Suppressor macrophage treated with lipopolysaccharide for 4 hours (primary cell): Measurements from ENCODE around the gene TPX2.
A peak's percentile ranks its signal among the peaks of the same experiment; 100 is the strongest.
"Not testable (repeated sequence)": the region's sequence is repeated elsewhere in the genome, so short reads cannot be mapped to it uniquely, and the experiment has no call there.

Experiments
- DNase-seq: peaks from one replicate; pipeline ENCODE4 v3.0.0-alpha.2; 2020

Gene TPX2

DNA sequence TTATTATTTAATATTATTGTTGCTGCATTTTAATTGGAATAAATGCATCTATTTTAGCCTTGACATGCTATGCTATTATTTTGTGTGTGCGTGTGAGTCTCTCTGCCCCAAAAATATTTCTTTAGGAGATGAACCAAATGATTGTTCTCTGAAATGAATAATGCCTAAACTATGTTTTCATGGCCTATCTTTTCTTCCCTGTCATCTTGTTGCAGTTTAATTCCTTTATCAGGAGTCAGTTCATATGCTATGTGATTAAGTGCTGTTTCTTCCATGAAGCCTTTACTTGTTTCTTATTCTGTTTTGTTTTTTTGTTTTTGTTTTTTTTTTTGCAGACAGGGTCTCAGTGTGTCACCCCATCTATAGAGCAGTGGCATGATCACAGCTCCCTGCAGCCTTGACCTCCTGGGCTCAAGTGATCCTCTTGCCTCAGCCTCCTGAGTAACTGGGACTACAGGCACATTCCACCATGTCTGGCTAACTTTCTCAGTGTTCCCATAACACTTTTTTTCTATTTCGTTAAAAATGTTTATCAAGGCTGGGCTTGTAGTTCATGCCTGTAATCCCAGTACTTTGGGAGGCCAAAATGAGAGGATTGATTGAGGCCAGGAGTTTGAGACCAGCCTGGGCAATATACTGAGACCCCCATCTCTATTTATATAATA lies 25.7 kb downstream of the TPX2 start:
- no peak for DNase-seq

DNA sequence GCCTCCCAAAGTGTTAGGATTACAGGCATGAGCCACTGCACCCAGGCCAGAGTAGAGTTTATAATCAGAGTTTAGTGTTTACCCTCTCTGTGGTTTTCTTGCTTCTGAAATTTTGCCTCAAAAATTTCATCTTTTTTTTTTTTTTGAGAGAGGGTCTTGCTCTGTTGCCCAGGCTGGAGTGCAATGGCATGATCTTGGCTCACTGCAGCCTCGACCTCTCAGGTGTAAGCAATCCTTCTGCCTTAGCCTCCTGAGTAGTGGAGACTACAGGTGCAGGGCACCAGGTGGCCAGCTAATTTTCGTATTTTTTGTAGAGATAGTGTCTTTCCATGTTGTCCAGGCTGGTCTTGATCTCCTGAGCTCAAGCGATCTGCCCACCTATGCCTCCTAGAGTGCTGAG lies 28.7 kb downstream of the TPX2 start:
- no peak for DNase-seq

DNA sequence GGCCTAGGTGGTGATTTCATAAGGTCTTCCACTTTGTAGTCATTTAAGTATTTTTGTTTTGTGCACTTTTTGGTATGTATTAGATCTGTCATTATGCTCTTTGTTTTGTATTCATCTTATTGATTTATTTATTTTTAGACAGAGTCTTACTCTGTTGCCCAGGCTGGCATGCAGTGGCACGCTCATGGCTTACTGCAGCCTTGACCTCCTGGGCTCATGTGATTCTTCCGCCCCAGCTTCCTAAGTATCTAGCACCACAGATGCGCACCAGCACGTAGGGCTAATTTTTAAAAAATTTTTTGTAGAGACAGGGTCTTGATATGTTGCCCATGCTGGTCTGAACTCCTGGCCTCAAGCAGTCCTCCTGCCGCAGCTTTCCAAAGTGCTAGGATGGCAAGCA lies 30.6 kb downstream of the TPX2 start:
- DNase-seq = no peak

DNA sequence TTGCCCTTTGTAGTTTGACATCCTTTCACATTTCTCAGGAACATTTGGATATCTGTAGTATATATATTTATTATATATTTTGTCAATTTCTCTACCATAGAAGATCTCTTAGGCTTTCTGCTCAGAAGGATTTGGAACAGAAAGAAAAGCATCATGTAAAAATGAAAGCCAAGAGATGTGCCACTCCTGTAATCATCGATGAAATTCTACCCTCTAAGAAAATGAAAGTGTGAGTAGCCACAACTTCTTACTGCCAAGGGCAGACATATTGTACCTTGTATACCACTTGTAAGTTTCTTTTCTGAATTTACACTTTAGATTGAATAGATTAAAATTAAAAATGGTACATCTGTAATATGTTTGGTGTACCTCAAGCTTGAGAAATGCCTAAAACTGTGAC lies 31.2 kb downstream of the TPX2 start:
- DNase-seq = no peak

DNA sequence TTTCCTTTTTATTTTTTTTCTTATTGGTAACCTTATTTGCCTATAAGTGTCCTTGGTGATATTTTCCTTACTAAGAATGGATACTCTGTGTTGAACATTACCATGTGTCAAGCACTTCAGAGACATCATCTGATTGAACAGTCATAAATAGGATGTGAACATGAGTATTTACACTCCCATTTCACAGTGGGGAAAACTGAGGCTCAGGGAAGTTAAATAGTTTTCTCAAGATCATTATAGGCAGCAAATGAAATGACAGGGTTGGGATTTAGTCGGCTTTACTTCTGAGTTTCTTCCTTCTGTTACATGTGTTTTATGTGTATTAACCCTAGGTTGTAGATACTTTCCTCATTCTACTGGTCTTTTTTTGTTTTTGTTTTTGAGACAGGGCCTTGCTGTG lies 35.3 kb downstream of the TPX2 start:
- DNase-seq = no peak

DNA sequence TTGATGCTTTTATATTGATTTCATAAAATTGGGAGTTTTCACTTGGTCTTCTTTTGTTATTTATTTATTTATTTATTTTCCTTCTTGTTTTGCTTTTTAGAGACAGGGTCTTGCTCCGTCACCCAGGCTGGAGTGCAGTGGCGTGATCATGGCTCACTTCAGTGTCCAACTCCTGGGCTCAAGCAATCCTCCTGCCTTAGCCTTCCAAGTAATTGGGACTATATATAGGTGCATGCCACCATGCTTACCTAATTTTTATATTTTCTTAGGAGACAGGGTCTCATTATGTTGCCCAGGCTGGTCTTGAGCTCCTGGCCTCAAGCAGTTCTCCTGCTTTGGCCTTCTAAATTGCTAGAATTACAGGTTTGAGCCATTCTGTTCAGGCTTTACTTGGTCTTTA lies 41.7 kb downstream of the TPX2 start:
- no peak for DNase-seq

DNA sequence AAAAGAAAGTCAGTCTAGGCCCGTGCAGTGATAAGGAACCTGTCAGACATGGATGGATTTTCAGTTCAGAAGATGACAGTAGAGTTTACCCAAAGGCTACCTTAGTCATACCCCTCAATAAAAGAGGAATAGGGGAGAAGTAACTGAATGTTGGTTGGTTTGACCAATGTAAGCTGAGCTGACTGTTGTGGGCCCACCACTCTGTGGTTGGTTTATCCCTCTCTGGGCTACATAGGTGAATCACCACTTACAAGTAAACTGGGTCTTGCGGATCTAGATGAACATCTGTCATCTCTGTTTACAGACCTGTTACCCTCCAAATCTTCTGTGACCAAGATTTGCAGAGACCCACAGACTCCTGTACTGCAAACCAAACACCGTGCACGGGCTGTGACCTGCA lies 42.9 kb downstream of the TPX2 start:
- DNase-seq = no peak

DNA sequence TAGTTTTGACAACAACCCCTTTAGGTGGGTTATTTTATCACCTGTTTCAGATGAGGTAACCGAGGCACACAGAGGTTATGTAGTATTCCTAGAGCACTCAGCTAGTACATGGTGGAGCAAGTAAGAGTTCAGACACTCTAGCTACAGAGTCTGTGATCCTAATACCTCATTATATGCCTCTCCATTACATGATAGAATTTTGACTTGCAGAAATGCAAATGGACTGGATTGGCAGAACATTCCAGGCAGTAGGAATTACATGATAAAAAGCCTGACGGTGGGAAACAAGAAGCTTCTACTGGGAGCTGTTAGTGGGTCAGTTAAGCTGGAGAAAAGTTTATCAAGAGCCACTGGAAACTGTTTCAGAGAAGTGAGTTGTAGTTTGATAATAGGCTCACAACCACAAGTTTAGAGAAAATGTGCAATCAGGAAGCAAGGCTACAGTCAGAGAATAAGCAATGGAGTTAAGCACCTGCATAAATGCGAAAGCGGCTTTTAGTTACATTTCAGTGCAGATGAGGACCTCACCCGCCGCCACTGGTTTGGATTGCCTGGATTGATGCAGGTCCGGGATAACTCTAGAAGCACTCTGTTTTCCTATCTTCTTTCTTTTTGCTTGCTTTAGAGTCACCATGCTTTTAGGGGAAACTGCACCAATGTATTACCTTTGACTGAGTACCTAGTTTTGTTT lies 45.4 kb downstream of the TPX2 start:
- DNase-seq = no peak

DNA sequence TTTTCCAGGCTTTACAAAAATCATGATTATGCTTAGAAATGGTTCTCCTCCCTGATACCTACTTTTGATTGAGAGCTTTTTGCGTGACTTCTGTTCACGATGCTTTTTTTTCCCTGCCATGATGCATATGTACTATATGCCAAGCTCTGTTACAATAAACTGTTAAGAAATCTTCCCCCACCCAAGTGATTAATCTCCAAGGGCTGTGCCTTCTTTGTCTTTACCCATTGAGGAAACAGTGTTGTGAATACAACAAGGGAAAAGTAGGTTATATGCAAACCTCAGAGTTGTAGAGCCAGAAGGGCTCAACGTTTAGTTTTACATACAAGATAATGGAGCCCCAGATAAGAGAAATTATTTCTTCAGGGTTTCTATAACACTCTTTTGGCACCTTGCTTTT lies 46.0 kb downstream of the TPX2 start:
- DNase-seq = no peak

DNA sequence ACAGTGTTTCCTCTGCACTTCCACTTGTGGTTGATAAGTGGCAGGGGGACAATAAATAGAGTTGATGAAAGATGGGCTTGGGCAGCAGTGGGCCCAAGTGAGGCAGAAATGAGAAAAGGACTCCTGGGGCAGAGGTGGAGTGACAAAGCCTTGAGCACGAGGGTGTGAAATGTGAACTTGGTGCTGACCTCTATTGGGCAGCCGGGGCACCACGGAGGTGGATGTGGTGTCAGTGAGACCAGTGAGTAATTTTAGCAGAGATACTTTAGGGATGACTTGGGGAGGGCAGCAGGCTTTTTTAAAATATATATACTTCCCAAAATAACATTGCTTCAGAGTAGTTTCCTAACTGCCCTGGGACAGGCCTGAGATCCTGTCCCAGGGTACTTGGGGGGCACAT lies 49.5 kb downstream of the TPX2 start:
- no peak for DNase-seq

DNA sequence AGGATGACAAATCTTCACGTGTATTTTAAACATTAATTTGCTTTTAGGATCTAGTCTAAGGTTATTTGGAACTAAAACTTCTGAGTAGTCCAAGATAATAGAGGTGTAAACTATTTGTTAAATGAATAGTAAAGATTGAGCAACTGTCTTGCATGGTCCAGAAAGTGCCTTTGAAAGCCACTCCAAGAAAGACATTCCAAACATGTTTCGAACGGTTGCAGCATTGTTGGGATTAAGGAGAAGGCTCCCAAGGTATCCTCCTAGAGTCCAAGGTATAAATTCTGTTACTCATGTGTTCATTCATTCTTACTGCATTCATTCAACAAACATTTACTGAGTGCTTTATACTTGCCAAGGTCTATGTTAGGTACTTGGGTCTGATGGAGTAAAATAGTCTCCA lies 51.3 kb downstream of the TPX2 start:
- no peak for DNase-seq

DNA sequence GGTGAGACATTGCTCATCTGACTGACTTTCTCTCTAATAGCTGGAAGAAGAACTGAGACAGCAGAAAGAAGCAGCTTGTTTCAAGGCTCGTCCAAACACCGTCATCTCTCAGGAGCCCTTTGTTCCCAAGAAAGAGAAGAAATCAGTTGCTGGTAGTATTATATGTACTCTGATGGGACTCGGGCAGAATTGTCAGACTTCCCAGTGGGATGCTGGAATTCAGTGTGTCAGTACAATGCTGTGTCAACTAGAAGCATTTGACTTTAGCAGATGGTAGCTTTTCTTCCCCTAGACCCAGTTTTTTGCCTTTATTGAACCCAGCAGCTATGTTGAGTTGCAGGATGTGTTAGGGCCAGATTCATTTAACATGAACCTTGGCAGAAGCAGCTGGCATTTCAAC lies 58.3 kb downstream of the TPX2 start:
- DNase-seq = no peak

DNA sequence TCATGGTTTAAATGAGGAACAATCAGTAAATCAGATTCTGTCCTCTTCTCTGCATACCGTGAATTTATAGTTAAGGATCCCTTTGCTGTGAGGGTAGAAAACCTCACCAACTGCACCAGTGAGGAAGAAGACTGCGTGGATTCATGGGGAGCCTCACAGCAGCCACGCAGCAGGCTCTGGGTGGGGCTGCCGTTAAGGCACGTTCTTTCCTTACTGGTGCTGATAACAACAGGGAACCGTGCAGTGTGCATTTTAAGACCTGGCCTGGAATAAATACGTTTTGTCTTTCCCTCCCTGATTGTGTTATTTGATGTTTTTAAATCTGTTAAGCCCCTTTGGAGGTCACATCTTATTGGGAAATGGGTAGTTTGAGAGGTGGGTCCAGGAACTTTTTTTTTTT lies 62.4 kb downstream of the TPX2 start:
- no peak for DNase-seq

DNA sequence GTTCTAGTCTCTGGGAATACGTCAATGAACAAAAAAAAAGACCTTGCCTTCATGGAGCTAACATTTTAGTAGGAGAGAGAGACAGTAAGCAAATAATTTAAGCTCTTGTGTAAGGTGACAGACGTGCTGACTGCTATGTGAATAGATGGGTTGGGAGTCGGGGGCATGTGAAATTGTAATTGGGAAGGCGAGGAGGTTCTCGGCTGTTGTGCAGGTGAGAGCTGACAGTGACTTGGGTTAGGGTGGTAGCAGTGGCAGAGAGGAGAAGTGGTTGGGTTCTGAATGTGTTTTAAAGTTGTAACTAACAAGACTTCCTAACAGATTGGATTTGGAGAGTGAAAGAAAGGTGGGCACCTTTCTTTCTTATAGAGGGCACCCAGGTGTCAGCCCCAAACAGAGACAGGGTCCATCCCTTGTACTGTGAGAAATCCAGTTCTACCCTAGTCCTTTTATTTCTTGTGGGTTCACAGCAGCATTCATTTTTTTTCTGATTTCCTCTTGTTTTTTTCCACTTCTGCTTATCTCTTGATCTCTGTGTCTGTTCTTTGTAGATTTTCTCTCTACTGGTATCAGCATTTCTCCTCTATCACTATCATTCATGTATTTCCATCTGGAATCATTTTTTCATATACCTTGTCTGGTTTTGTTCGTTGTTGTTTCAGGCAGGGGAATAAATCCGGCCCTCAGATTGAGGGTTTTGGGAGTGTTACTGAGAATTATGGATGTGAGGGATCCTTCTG lies 64.6 kb downstream of the TPX2 start:
- no peak for DNase-seq

DNA sequence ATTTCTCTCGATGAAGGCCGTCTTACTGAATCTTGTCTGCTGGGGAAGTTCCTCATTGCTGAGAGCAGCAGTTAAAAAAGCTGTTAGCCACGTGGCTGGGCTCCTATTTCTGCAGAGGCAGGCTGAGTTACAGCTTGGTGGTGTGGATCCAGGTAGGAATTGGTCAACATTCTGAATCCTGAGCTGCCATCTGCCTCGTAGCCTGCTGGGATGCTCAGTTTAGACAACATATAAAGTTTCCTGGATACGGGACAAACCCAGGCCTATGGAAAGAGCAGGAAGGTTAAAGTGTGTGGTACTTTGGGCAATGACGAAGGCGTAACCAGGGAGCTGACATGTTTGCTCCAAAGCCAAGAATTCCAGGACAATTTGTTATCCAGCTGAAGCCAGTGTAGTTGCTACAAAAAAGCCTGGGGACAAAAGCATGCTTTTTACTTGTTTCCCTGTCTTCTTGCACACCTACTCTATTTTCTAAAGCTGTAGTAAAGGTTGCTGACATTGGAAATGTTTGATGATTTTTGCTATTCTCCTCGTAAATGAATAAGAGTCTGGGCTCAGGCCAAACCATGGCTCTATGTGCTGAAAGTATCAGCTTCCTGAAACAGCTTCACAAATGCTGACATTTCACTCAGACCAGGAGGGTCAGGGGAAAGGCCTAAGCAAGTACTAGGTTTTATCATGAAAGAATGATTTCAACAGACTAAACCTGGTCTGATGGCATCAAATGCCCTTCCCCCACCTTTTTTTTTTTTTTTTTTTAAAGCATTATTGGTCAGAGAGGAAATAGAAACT lies 67.7 kb downstream of the TPX2 start:
- DNase-seq = peak; percentile 19

DNA sequence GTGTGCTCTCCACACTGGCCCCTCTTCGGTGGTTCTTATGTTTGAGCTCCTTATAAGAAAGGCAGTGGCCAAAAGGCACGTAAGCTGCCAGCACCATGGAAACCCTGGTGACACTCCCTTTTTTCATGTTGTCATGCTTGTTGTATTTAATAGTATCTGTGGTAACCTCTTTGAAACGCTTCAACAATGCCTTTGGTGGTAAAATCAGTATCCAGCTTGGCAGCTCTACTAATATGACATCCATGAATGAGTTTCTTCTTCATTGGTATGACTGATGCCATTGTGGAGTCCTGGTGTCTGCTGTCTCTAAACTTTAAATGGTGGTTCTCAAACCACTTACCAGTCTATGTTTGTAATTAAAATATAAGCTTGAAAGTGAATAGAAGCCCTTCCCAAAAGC lies 69.4 kb downstream of the TPX2 start:
- no peak for DNase-seq

DNA sequence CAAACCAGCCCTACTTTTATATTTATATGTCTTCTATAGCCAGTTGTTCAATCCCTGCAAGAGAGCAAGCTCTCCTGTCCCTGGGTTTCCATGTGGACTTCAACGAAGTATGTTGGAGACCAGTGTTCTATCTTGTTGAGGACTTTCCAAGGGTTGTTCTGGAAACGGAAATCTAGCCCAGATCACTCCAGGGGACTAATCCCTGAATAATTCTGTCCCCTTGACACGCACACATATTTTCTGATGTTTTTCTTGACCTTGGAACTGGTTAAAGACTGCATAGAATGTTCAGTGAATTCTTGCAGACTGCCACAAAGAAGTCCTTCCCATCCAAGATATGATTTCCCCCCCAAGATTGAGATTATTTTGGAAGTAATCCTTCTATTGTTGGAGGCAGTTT lies 70.6 kb downstream of the TPX2 start:
- no peak for DNase-seq

DNA sequence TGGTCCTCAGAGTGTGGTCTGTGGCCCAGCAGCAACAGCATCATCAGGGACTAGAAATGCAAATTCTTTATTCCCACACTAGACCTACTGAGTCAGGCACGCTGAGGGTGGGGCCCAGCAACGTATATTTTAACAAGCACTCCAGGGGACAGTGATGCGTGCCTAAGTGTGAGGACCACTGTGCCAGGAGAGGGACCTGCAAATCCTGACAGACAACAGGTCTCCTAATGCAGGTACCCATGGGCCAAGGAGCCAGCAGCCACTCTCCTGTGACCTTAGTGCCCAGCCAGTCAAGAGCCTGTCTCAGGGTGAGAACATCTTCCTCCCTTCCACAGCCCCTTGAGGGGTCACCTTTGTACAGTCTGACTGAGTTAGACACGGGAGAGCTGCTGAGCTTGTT lies 72.1 kb downstream of the TPX2 start:
- DNase-seq = no peak

DNA sequence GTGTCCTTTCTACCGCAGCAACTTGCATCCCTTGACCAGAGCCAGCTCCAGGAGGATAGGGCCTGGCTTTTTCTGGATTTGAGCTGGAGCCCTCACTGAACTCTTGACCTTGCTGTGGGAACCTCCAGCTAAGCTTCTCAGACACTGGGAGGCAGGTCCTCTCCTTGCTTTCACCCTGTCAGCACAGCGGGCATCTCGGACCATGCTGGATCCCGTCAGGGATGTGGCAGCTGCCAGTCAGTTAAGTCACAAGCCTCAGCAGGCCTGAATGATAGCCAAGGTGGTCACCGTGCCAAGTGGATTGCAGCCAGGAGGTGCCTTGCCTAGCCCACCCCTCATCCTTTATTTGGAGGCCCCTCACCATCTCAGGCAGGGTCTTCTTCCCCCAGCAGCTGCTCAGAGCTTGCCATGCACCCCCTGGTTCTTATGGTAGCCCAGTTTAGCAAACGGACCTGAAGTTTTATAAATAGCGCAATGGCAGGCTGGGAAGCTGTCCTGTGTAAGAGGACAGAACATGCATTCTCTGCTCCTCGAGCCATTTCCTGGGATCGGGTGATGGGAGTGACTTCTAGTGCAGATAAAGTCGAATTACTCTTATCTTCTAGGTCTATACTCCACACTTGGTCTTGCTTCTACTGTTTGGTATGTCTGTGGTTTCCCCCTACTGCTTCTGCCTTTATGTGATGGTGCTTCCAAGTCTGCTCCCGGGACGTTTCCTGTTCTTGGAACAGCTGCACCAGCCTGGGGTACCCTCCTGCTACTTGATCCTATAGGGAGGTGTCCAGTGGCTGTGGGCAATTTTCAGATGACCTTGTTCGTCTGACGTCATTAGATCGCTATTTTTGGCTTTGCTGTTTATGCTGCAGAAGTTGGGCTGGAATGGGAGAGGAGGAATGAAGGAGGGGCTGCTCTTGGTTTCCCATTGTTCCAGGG lies 73.0 kb downstream of the TPX2 start:
- DNase-seq = no peak

DNA sequence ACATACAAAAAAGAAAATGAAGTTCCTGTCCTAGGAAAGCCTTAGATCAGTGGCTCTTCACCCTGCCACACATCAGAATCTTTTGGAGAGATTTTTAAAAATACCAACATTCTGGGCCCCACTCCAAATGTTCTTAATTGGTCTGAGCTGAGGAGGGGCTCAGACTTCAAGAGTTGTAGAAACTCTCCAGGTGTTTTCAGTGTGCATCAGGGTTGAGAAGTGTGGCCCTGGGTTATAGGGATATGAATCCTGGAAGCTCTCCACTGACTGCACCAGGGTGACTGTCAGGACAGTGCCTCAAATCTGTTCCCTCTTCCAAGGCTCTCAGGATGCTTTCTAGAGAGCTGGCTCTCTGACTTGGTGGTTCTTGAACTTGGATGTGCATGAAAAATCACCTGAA lies 74.5 kb downstream of the TPX2 start:
- no peak for DNase-seq

DNA sequence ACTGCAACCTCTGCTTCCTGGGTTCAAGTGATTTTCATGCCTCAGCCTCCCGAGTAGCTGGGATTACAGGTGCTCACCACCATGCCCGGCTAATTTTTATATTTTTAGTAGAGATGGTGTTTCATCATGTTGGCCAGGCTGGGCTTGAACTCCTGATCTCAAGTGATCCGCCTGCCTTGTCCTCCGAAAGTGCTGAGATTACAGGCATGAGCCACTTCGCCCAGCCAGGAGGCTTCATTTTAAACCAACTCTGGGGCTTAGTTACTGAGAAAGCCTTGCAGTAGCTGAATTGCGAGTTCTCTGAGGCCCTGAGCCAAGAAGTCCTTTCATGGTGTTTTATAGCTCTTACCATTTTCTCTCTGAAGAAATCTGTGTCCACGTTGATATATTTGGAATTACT lies 75.1 kb downstream of the TPX2 start:
- DNase-seq = not testable (repeated sequence)

DNA sequence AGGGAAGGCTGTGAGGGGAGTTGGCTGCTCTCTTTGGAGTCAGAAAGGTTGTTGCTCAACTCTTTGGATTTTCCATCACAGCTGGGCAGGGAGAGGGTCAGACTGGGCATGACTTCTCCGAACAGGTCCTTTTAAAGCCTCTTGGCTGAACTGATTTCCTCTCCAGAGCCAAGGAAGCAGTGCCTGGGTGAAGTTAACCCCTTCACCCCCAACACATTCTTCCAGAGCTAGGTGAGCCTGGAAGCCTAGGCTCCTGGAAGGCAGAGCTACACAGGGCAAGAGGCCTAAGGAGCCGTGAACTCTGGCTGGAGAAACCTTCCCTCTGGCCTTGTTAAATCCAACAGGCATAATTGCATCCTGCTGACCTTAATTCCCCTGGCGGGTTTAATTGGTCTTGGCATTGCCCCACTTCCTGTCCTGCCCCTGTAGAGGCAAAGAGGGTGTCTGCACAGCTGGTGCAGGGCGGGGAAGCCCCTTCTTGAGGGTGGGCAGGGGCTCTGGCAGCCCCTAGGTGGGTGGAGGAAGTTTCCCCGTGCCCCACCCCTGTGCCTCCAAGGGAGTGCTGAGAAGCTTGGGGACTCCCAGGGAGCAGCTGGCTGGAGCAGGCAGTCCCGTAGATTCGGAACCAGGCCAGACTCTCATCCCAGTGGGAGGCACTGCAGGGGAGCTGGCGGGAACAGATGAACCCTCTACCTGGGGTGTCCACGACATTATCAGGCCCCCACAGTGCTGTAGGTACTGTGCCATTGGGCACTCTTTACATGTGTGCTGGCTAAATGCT lies 76.5 kb downstream of the TPX2 start:
- no peak for DNase-seq
